ENCODE results near the gene DNAJC16. TPM values are rescaled to one million over a fixed set of nuclear protein-coding genes. Genes with fewer than 3 reads are reported as not detected.

Gene DNAJC16
- total and polyA plus RNA-seq, 9 of the 15 experiments (the other 6 are each of a cell fraction or from before 2014, with no cell fraction given): 6.9 to 16.8 (median 12.8) TPM

DNA sequence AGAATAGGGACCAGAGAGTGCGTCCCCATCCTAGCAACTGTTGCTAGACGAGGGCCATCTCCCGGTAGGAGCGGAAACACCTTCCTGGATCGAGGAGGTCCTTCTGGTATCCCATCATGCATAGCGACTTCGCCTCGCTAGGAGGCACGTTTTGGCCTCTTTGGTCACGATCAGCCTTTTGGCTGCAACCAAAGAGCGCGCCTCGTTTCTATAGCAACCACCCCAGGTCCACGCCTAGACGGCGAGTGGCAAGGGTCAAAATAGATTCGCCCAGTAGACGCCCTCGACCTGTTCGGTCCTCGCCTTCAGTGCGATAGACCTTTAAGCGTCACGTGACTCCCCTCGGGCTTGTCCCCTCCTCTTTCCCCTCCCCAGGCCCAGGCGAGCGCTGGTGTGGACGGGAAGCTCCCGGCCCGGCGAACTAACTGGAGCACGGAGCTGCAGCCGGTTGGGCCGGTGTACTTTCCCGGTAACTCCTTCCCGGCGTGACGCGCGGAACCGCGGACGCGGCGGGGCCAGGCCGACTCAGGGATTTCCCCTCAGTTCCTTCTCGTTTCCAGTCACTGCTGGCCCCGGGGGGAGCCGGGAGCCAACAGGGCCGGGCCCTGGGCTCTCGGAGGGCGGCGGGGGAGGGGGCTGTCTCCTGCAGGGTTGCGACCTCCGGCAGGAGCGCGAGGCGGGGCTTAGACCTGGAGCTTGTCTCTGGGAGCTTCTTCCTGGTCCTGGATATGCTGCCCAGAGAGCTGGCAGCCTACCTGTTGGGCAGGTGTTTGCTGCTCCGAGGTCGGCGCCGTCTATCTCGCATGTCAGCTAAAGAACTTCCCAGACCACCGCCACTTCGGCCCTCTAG lies at the start of gene DNAJC16 (continued):
- TF ChIP-seq TBP (optimal IDR thresholded peaks at IDR 0.05; ENCODE audit: low read depth, low read length): peak; percentile 80
- TF ChIP-seq CBX5 (IDR thresholded peaks at IDR 0.05; ENCODE audit: borderline replicate concordance, low read depth): no peak
- 0 out of 2 replicates have a peak, but pooled peaks have one; percentile 48 for TF ChIP-seq NR4A1 (CRISPR knock-in tag; IDR thresholded peaks at IDR 0.05)
- TF ChIP-seq NR4A1 (tag; IDR thresholded peaks at IDR 0.05): peak; percentile 59; the same call in 1 of the 2 replicates
- TF ChIP-seq ZNF324 (CRISPR knock-in tag; IDR thresholded peaks at IDR 0.05): no peak
- no peak for TF ChIP-seq ZNF785 (CRISPR knock-in tag; IDR thresholded peaks at IDR 0.05)
- TF ChIP-seq MBD2 (IDR thresholded peaks at IDR 0.05; ENCODE audit: borderline replicate concordance, low read depth): peak; percentile 34; the same call in 1 of the 2 replicates
- peak; percentile 67 to 83; a peak in 2 of 4 replicates for TF ChIP-seq SIN3A (IDR thresholded peaks at IDR 0.05; ENCODE audit: borderline replicate concordance in 2 of 2, control insufficient read depth in 1 of 2, low read depth in 2 of 2, low read length in 2 of 2)
- TF ChIP-seq PHF20 (IDR thresholded peaks at IDR 0.05; ENCODE audit: partially characterized antibody): peak; percentile 88
- peak; percentile 81; the same call in 1 of the 2 replicates for TF ChIP-seq NR2C2 (CRISPR knock-in tag; IDR thresholded peaks at IDR 0.05)
- TF ChIP-seq NR2C2 (tag; IDR thresholded peaks at IDR 0.05): peak; percentile 96
- TF ChIP-seq POLR2A (conservative IDR thresholded peaks at IDR 0.05): peak; percentile 97
- TF ChIP-seq ILF3 (IDR thresholded peaks at IDR 0.05; ENCODE audit: borderline replicate concordance): peak; percentile 42; the same call in 1 of the 2 replicates
- TF ChIP-seq ZNF3 (CRISPR knock-in tag; IDR thresholded peaks at IDR 0.05): no peak
- peak; percentile 92 for TF ChIP-seq SP2 (IDR thresholded peaks at IDR 0.05; ENCODE audit: extremely low read depth, low read depth, low read length, poor library complexity, severe bottlenecking)
- peak; percentile 90 for TF ChIP-seq ZNF143 (CRISPR knock-in tag; IDR thresholded peaks at IDR 0.05)
- TF ChIP-seq ZNF197 (CRISPR knock-in tag; IDR thresholded peaks at IDR 0.05; ENCODE audit: low read depth): peak; percentile 55; the same call in 1 of the 2 replicates
- peak; percentile 95 for TF ChIP-seq ATF7 (IDR thresholded peaks at IDR 0.05)
- TF ChIP-seq FOXA3 (CRISPR knock-in tag; conservative IDR thresholded peaks at IDR 0.05 in 1 of 2, IDR thresholded peaks at IDR 0.05 in 1 of 2): peak in 1 of 2 experiments; percentile 21; a peak in 2 of 4 replicates
- TF ChIP-seq CCAR2 (IDR thresholded peaks at IDR 0.05; ENCODE audit: low read depth, low read length): no peak
- no peak; the same call in none of the 2 replicates for TF ChIP-seq ERF (CRISPR knock-in tag; IDR thresholded peaks at IDR 0.05)
- TF ChIP-seq, protein P1, sequence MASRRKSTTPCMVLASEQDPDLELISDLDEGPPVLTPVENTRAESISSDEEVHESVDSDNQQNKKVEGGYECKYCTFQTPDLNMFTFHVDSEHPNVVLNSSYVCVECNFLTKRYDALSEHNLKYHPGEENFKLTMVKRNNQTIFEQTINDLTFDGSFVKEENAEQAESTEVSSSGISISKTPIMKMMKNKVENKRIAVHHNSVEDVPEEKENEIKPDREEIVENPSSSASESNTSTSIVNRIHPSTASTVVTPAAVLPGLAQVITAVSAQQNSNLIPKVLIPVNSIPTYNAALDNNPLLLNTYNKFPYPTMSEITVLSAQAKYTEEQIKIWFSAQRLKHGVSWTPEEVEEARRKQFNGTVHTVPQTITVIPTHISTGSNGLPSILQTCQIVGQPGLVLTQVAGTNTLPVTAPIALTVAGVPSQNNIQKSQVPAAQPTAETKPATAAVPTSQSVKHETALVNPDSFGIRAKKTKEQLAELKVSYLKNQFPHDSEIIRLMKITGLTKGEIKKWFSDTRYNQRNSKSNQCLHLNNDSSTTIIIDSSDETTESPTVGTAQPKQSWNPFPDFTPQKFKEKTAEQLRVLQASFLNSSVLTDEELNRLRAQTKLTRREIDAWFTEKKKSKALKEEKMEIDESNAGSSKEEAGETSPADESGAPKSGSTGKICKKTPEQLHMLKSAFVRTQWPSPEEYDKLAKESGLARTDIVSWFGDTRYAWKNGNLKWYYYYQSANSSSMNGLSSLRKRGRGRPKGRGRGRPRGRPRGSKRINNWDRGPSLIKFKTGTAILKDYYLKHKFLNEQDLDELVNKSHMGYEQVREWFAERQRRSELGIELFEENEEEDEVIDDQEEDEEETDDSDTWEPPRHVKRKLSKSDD (conservative IDR thresholded peaks at IDR 0.05; ENCODE audit: low read length): no peak
- no peak for TF ChIP-seq RBM22 (IDR thresholded peaks at IDR 0.05; ENCODE audit: low read depth, low read length, poor library complexity, severe bottlenecking)
- peak; percentile 85 for TF ChIP-seq FOXP1 (CRISPR knock-in tag; IDR thresholded peaks at IDR 0.05)
- TF ChIP-seq ZFP30 (CRISPR knock-in tag; IDR thresholded peaks at IDR 0.05; ENCODE audit: borderline replicate concordance): no peak
- TF ChIP-seq YY1 (IDR thresholded peaks at IDR 0.05; ENCODE audit: borderline replicate concordance in 1 of 3, control insufficient read depth in 1 of 3, extremely low read depth in 1 of 3, insufficient read depth in 3 of 3, insufficient read length in 1 of 3, insufficient replicate concordance in 2 of 3, low read depth in 1 of 3, low read length in 2 of 3): peak in 2 of 3 experiments; percentile 37 to 50

Data from K562 (cell line).